Liver (tissue), 3 donors: ENCODE data around the gene SPTB.

Source experiments
- CTCF ChIP-seq: fragments of 150-350 bp; IDR thresholded peaks from 2 replicates; pipeline ENCODE4 v1.5.1; 2017; ENCODE audit warnings: improper control_type of control experiment, low read depth, low read length; ENCODE audit not compliant: missing input control
- EGR1 ChIP-seq, 2 donors: IDR thresholded peaks; 2 replicates each; pipeline ENCODE4 v1.6.1; 2016 to 2018; ENCODE audit warnings: antibody characterized with exemption in 2 of 2, low read depth in 2 of 2
- FOXA1 ChIP-seq: IDR thresholded peaks from 2 replicates; pipeline ENCODE4 v1.6.1; 2016; ENCODE audit warnings: antibody characterized with exemption
- FOXA2 ChIP-seq: IDR thresholded peaks from 2 replicates; pipeline ENCODE4 v1.6.1; 2016; ENCODE audit warnings: antibody characterized with exemption
- GABPA ChIP-seq, 2 donors: IDR thresholded peaks in 1 of 2; conservative IDR thresholded peaks in 1 of 2; 2 replicates each; pipeline ENCODE4 v1.6.1; 2016; ENCODE audit warnings: antibody characterized with exemption in 2 of 2, mild to moderate bottlenecking in 1 of 2, moderate library complexity in 1 of 2
- MAX ChIP-seq: IDR thresholded peaks from 2 replicates; pipeline ENCODE4 v1.6.1; 2016; ENCODE audit warnings: antibody characterized with exemption
- RAD21 ChIP-seq, 2 donors: IDR thresholded peaks; 2 replicates each; pipeline ENCODE4 v1.6.1; 2016; ENCODE audit warnings: antibody characterized with exemption in 2 of 2, mild to moderate bottlenecking in 2 of 2
- SP1 ChIP-seq: IDR thresholded peaks from 2 replicates; pipeline ENCODE4 v1.6.1; 2018; ENCODE audit warnings: antibody characterized with exemption, mild to moderate bottlenecking
- TAF1 ChIP-seq: conservative IDR thresholded peaks from 2 replicates; pipeline ENCODE4 v1.6.1; 2016; ENCODE audit warnings: antibody characterized with exemption, mild to moderate bottlenecking
- donor health status: healthy.
- donor health status: healthy.

GRCh38 chr14:64698903-64699302, 180.8 kb downstream of the SPTB start:
- no peak for TF ChIP-seq CTCF
- TF ChIP-seq GABPA (IDR thresholded peaks at IDR 0.05 in 1 of 2, conservative IDR thresholded peaks at IDR 0.05 in 1 of 2), result no peak
- TF ChIP-seq EGR1 (IDR thresholded peaks at IDR 0.05; ENCODE audit: low read depth in 2 of 2), result no peak
- TF ChIP-seq RAD21 (IDR thresholded peaks at IDR 0.05), result no peak
- no peak for TF ChIP-seq TAF1
- no peak for TF ChIP-seq FOXA1
- TF ChIP-seq SP1, result no peak
- no peak for TF ChIP-seq FOXA2
- no peak for TF ChIP-seq MAX
